K562 (cell line): Measurements from ENCODE around the gene GABRB2.

Experiments
- BACH1 ChIP-seq: fragments of 200-800 bp; sonication (Bioruptor generic); IDR thresholded peaks from 2 replicates; pipeline ENCODE4 v1.6.1; 2016; ENCODE audit warnings: missing genetic modification characterization, missing compliant biosample characterization
- CTCF ChIP-seq, 3 experiments: IDR thresholded peaks in 2 of 3; conservative IDR thresholded peaks in 1 of 3; 2 replicates each; pipeline ENCODE4 v1.5.1; 2011 to 2012; ENCODE audit warnings: low read length in 3 of 3, mild to moderate bottlenecking in 3 of 3, control low read depth in 2 of 3, improper control_type of control experiment in 1 of 3, inconsistent platforms in 1 of 3, low read depth in 1 of 3, mixed read lengths in 1 of 3, moderate library complexity in 1 of 3; ENCODE audit not compliant: insufficient read depth in 2 of 3
- EP300 ChIP-seq: IDR thresholded peaks from 2 replicates; pipeline ENCODE4 v1.6.1; 2012; ENCODE audit warnings: low read length, improper control_type of control experiment
- FIP1L1 ChIP-seq: fragments of 200-400 bp; formaldehyde crosslinking; IDR thresholded peaks from 2 replicates; pipeline ENCODE4 v1.6.1; 2018; ENCODE audit warnings: mild to moderate bottlenecking, low read depth, low read length; ENCODE audit not compliant: poor library complexity, severe bottlenecking
- FOXK1 ChIP-seq: sonication (generic); formaldehyde crosslinking; IDR thresholded peaks from 2 replicates; pipeline ENCODE4 v1.8.0; 2022; ENCODE audit warnings: missing genetic modification reagents, mild to moderate bottlenecking, borderline replicate concordance
- GABPB1 ChIP-seq: sonication (generic); formaldehyde crosslinking; IDR thresholded peaks from 2 replicates; pipeline ENCODE4 v1.8.0; 2022; ENCODE audit warnings: mild to moderate bottlenecking, missing genetic modification reagents
- MXI1 ChIP-seq: IDR thresholded peaks from 2 replicates; pipeline ENCODE4 v1.6.1; 2011; ENCODE audit warnings: low read depth, mild to moderate bottlenecking, improper control_type of control experiment, low read length
- SIX5 ChIP-seq, 2 experiments: IDR thresholded peaks; 2 replicates each; pipeline ENCODE4 v1.6.1; 2011; ENCODE audit warnings: low read length in 2 of 2, borderline replicate concordance in 1 of 2, low read depth in 1 of 2, mild to moderate bottlenecking in 1 of 2, moderate library complexity in 1 of 2; ENCODE audit not compliant: insufficient read depth in 1 of 2
- ZNF431 ChIP-seq: sonication (generic); formaldehyde crosslinking; IDR thresholded peaks from 2 replicates; pipeline ENCODE4 v1.8.0; 2022; ENCODE audit warnings: mild to moderate bottlenecking, missing genetic modification reagents

- TF ChIP-seq FIP1L1 = no peak
- TF ChIP-seq GABPB1 (CRISPR knock-in tag) = no peak
- no peak for TF ChIP-seq MXI1
- no peak for TF ChIP-seq BACH1 (tag)
- TF ChIP-seq CTCF (IDR thresholded peaks at IDR 0.05 in 2 of 3, conservative IDR thresholded peaks at IDR 0.05 in 1 of 3; ENCODE audit: insufficient read depth in 2 of 3, low read depth in 1 of 3, low read length in 3 of 3) = no peak
- TF ChIP-seq EP300 = no peak
- no peak for TF ChIP-seq FOXK1 (CRISPR knock-in tag)
- TF ChIP-seq ZNF431 (CRISPR knock-in tag) = no peak
- no peak for TF ChIP-seq SIX5 (IDR thresholded peaks at IDR 0.05; ENCODE audit: borderline replicate concordance in 1 of 2, insufficient read depth in 1 of 2, low read depth in 1 of 2, low read length in 2 of 2)
These were observed 173.7 kb downstream of the GABRB2 start for GRCh38 chr5:161372682-161373344.
